ENCODE measurements around the gene ZNF587. TPM values are rescaled to one million over a fixed set of nuclear protein-coding genes. Genes with fewer than 3 reads are reported as not detected.
"Not testable (repeated sequence)": the region's sequence is repeated elsewhere in the genome, so short reads cannot be mapped to it uniquely, and the experiment has no call there.

ZNF587 gene
- 8.1 and 8.2 TPM in 2 replicates for total RNA-seq (2014; rRNA removed; shearing (Covaris generic))
- 7.3 and 7.7 TPM in 2 replicates for polyA plus RNA-seq (2015; cell fraction: cytosol; rRNA removed)
- 36.5 and 44.4 TPM in 2 replicates for polyA plus RNA-seq (2015; cell fraction: nucleus; rRNA removed)

- DNase-seq (ENCODE audit: low read depth): peak; percentile 77
Measured at GRCh38 chr19:57849666-57850473, at the start of gene ZNF587. Gene ZNF587 (plus strand): TSS chr19:57849859. CDS start chr19:57850039, 180 bp downstream.

DNA sequence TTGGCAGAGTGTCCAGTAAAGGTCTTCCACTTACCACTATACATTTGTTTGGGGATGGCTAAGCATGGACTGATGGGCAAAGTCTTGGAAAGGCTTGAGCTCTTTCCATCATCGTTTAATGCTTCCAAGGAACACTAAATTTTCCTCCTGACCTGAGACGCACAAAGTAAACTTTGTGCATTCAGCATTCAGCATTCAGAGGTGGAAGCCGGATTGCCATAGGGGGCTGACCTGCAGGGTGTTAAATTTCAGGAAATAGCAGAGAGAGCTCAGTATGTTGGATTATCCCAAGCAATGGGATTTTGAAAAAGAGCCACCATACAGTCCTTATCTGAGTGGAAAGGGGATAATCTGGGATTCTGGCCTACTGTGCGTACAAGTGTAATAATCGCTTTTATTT lies 49.0 kb upstream of the ZNF587 start:
- no peak for DNase-seq (ENCODE audit: low read depth)

DNA sequence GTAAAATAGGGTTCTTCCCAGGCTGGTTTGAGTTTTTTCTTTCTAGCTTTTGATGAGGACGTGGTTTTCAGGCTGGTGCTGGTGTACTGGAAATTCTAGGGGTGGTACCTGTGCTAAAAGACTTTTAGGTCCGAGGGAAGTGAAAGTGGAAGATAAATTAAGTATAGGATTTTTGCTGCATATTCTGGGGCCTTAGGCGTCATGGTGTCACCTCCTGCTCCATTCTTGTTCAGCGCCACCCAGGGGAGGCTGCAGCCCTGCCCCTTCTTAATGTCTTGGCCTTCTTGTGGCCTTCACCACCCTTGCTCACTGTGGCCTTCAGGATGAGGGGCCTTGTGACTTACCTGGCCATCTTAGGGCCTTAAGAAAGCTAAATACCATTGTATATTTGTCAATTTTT lies 47.4 kb upstream of the ZNF587 start:
- no peak for DNase-seq (ENCODE audit: low read depth)

- no peak for DNase-seq (ENCODE audit: low read depth)
Measured at GRCh38 chr19:57803265-57803593, 46.4 kb upstream of the ZNF587 start.

GRCh38 chr19:57803594-57804325 lies 45.9 kb upstream of the ZNF587 start:
- peak; percentile 87 for DNase-seq (ENCODE audit: low read depth)

DNA sequence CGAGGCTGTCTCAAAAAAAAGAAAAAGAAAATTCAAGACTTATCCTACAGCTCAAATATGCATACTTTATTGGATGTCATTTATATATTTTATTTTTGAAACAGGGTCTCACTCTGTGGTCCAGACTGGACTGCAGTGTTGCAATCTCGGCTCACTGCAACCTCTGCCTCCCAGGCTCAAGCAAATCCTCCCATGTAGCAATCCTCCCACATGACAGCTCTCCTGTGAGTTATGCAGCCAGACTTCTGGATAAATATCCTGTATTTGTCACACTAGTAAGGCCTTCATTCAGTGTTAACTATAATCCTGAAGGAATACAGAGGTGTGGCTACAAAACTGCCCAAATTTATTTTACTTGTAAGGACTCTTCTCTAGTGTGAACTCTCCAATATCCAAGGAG lies 42.1 kb upstream of the ZNF587 start:
- no peak for DNase-seq (ENCODE audit: low read depth)

GRCh38 chr19:57810410-57811295 lies 39.0 kb upstream of the ZNF587 start:
- not testable (repeated sequence) for DNase-seq (ENCODE audit: low read depth)

GRCh38 chr19:57812226-57812625 lies 37.4 kb upstream of the ZNF587 start:
- no peak for DNase-seq (ENCODE audit: low read depth)

DNA sequence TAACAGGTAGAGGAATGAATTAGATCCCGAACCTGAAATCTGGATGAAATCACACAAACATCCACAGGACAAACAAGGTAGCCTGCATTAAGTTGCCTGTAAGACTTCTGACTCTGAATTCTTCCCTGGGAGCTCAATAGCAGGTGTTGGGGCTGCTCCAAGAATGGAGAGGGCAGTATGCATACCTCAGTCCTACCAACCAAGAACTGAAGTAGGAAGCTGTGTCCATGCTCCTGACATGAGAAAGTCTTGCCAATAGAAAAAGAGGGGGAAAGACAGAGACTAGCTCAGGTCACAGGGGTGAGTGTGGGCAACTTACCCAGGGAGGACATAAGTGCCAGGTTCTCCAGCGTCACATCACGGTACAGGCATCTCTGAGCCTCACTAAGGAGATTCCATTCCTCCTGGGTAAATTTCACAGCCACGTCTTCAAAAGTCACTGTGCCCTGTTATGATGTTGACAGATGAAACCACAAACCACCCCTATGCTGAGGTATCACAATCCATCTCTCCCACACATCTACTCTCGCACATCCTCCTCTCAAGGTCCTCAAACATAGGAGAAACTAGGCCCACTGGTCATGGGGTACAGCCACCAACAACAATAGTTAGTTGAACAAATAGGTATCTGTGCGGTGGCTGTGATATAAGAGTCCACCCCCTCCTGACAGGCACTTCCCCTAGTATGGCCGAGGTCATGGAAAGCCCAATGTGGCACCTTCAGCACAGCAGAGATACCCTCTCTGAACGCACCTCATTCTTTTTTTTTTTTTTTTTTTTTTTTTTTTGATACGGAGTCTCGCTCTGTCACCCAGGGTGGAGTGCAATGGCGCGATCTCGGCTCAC lies 36.5 kb upstream of the ZNF587 start:
- DNase-seq (ENCODE audit: low read depth): not testable (repeated sequence)

- DNase-seq (ENCODE audit: low read depth): no peak
Measured at GRCh38 chr19:57813919-57814504, 35.6 kb upstream of the ZNF587 start.

GRCh38 chr19:57814505-57815246 lies 35.0 kb upstream of the ZNF587 start, which contains the start of gene ZNF552:
Gene ZNF552 (minus strand): TSS chr19:57814913. CDS start chr19:57814743, 170 bp downstream.
- DNase-seq (ENCODE audit: low read depth): peak; percentile 87

DNA sequence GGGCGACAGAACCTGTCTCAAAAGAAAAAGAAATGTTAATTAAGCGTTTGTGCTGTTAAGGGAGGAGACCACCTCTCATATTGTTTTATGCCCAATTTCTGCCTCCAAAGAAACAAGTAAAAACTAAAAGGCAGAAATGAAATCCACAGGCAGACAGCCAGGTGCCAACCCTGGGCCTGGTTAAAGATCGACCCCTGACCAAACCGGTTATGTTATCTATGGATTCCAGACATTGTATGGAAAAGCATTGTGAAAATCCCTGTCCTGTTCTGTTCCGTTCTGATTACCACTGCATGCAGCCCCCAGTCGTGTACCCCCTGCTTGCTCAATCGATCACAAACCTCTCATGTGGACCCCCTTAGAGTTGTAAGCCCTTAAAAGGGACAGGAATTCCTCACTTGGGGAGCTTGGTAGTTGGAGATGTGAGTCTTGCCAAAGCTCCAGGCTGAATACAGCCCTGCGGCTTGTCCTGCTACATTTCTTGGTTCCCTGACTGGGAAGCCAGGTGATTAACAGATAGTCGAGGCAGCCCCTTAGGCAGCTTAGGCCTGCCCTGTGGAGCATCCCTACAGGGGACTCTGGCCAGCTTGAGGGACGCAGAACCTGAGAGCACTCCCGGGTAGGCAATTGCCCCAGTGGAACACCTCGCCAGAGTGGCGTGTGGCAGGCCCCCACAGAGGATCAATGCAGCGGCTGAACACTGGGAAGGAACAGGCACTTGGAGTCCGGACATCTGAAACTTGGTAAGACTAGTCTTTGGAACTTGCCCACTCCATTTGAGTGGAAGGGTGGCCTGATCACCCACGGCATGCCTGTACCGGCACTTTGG lies 34.2 kb upstream of the ZNF587 start:
- DNase-seq (ENCODE audit: low read depth): no peak

GRCh38 chr19:57816652-57817051 lies 33.0 kb upstream of the ZNF587 start:
- no peak for DNase-seq (ENCODE audit: low read depth)

- no peak for DNase-seq (ENCODE audit: low read depth)
Measured at GRCh38 chr19:57817976-57818375, 31.7 kb upstream of the ZNF587 start.

GRCh38 chr19:57818378-57818777 lies 31.3 kb upstream of the ZNF587 start:
- DNase-seq (ENCODE audit: low read depth): no peak

GRCh38 chr19:57819475-57820148 lies 30.0 kb upstream of the ZNF587 start:
- DNase-seq (ENCODE audit: low read depth): peak; percentile 90

DNA sequence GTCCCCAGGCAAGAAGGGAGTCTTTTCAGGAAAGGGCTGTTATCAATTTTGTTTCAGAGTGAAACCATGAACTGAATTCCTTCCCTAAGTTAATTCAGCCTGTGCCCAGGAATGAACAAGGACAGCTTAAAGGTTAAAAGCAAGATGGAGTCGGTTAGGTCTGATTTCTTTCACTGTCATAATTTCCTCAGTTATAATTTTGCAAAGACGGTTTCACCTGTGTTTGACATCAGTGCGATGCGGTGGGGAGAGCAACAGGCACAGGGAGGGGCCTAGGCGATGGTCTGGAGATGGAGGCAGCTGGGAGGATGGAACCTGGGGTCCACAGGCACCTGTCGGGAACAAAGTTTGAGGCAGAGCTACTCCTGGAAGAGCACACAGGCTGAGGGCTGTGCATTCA lies 29.1 kb upstream of the ZNF587 start:
- DNase-seq (ENCODE audit: low read depth): no peak

DNA sequence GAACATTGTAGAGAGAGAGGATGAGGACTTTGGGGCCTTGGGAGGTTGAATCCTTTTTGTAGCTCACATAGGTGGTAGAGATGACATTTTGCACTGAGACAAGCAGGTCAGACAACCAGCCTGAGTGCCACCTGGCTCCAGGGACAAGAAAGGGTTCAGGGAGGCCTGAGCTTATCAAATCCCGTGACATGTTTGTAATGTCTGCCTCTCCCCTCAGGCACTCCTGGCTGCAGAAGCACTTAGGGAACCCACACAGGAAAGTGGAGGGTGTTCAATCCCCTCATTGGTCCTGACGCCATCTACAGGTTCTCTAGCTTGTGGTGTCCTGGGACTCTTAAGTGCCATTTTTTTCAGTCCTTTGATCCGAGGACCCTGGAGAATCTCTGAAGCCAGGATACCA lies 28.6 kb upstream of the ZNF587 start:
- not testable (repeated sequence) for DNase-seq (ENCODE audit: low read depth)

Data from HT1080 (cell line).